ENCODE data around the gene PSEN2.
"Not testable (repeated sequence)": the region's sequence is repeated elsewhere in the genome, so short reads cannot be mapped to it uniquely, and the experiment has no call there.

The PSEN2 gene

DNA sequence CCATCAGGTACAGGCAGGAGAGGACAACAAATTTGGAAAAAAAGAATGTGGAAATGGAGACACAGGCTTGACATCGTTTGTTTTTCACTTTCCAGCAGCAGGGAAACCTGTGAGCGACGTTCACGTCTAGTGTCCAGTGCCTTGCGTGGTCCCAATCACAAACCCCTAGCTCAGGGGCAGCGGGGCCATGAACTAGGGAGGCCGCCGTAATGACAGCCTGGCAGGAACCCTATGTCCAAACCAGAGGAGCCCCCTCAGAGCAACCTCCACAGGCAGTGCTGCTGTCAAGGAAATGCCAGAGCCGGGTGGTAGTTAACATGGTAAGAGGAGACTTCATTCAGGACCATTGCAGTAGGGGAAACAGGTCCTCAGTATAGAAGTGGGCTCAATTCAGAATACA lies 37.8 kb upstream of the PSEN2 start:
- TF ChIP-seq, protein P1, sequence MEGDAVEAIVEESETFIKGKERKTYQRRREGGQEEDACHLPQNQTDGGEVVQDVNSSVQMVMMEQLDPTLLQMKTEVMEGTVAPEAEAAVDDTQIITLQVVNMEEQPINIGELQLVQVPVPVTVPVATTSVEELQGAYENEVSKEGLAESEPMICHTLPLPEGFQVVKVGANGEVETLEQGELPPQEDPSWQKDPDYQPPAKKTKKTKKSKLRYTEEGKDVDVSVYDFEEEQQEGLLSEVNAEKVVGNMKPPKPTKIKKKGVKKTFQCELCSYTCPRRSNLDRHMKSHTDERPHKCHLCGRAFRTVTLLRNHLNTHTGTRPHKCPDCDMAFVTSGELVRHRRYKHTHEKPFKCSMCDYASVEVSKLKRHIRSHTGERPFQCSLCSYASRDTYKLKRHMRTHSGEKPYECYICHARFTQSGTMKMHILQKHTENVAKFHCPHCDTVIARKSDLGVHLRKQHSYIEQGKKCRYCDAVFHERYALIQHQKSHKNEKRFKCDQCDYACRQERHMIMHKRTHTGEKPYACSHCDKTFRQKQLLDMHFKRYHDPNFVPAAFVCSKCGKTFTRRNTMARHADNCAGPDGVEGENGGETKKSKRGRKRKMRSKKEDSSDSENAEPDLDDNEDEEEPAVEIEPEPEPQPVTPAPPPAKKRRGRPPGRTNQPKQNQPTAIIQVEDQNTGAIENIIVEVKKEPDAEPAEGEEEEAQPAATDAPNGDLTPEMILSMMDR (IDR thresholded peaks at IDR 0.05) = no peak
- peaks cover 18% of the 10 kb centered on the region for H3K9me3 Mint-ChIP-seq
- H3K36me3 Mint-ChIP-seq (ENCODE audit: low read depth) = no peaks in the 10 kb centered on the region
- no peak for DNase-seq
- peaks cover 7% of the 10 kb centered on the region for H3K27me3 Mint-ChIP-seq (ENCODE audit: low read depth, poor library complexity)
- H3K27ac Mint-ChIP-seq = no peak overlapping the region
- H3K4me3 Mint-ChIP-seq = no peak overlapping the region
- H3K4me1 Mint-ChIP-seq = peaks cover 21% of the 10 kb centered on the region

DNA sequence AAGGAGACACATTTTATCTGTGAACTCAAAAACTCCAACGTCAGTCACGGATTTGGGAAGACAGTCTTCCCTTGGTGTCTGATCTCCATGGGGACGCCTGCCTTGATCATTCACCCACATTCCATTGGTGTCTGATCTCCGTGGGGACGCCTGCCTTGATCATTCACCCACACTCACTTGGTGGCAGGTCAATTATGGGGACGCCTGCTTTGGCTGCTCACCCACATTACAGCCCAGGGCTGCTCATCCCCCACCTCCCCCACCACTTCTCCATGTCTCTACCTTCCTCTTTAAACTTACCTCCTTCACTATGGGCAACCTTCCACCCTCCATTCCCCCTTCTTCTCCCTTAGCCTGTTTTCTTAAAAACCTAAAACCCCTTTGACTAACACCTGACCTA lies 36.2 kb upstream of the PSEN2 start:
- not testable (repeated sequence) for DNase-seq; H3K4me3 Mint-ChIP-seq; H3K36me3 Mint-ChIP-seq (ENCODE audit: low read depth); H3K27ac Mint-ChIP-seq; H3K27me3 Mint-ChIP-seq (ENCODE audit: low read depth, poor library complexity)
- H3K9me3 Mint-ChIP-seq = peaks cover 18% of the 10 kb centered on the region
- H3K4me1 Mint-ChIP-seq = peaks cover 16% of the 10 kb centered on the region

DNA sequence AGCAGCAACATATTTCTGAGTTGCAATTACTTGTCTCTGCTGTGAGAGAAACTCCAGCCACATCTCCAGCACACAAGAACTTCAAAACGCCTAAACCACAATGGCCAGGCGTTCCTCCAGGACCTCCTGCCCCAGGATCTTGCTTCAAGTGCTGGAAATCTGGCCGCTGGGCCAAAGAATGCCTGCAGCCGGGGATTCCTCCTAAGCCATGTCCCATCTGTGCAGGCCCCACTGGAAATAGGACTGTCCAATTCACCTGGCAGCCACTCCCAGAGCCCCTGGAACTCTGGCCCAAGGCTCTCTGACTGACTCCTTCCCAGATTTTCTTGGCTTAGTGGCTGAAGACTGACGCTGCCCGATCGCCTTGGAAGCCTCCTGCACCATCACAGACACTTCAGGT lies 35.0 kb upstream of the PSEN2 start:
- H3K27me3 Mint-ChIP-seq (ENCODE audit: low read depth, poor library complexity); H3K36me3 Mint-ChIP-seq (ENCODE audit: low read depth); H3K27ac Mint-ChIP-seq; H3K4me3 Mint-ChIP-seq; DNase-seq: not testable (repeated sequence)
- H3K9me3 Mint-ChIP-seq = peaks cover 18% of the 10 kb centered on the region
- H3K4me1 Mint-ChIP-seq = peaks cover 16% of the 10 kb centered on the region

DNA sequence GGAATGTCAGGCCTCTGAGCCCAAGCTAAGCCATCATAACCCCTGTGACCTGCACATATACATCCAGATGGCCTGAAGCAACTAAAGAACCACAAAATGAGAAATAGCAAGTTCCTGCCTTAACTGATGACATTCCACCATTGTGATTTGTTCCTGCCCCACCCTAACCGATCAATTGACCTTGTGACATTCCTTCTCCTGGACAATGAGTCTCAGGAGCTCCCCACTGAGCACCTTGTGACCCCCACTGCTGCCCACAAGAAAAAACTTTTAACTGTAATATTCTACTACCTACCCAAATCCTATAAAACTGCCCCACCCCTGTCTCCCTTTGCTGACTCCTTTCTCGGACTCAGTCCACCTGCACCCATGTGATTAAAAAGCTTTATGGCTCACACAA lies 32.5 kb upstream of the PSEN2 start:
- Mint-ChIP-seq H3K4me1 (peaks cover 16% of the 10 kb centered on the region), H3K9me3 (peaks cover 18% of the 10 kb centered on the region)
- not testable (repeated sequence) for H3K27ac Mint-ChIP-seq; H3K36me3 Mint-ChIP-seq (ENCODE audit: low read depth); H3K27me3 Mint-ChIP-seq (ENCODE audit: low read depth, poor library complexity); DNase-seq; H3K4me3 Mint-ChIP-seq

DNA sequence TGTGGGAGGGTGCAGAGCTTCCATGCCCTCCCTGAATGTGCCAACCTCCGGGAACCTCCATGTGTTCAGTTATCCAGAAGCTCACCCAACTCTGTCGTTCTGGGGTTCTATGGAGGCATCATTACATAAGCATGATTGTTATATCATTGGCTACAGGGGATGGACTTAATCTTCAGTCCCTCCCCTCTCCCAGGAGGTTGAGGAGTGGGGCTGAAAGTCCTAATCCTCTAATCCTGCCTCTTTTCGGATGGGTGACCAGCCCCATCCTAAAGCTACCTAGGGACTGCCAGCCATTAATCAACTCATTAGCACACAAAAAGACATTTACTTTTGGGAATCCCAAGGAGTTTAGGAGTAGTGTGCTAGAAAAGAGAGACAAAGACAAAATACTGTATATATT lies 32.0 kb upstream of the PSEN2 start:
- H3K4me3 Mint-ChIP-seq = no peak overlapping the region
- TF ChIP-seq, protein P1 (IDR thresholded peaks at IDR 0.05) = no peak

DNA sequence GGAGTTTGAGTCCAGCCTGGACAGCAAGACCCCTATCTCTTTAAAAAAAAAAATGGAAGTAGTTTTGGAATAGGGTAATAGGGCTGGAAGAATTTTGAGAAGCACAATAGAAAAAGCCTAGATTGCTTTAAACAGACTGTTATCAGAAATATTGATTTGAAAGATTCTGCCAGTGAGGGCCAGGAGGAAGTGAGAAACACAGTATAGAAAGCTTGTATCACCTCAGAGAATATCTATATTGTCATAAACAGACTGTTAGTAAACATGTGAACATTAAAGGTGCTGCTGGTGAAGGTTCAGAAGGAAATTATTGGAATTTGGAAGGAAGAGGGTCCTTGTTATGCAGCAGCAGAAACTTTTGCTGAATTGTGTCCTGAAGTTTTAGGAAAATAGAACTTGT lies 24.8 kb upstream of the PSEN2 start:
- TF ChIP-seq, protein P1 (IDR thresholded peaks at IDR 0.05) = no peak
- H3K27me3 Mint-ChIP-seq (ENCODE audit: low read depth, poor library complexity) = peaks cover 4% of the 10 kb centered on the region
- no peaks in the 10 kb centered on the region for H3K4me1 Mint-ChIP-seq
- no peaks in the 10 kb centered on the region for H3K36me3 Mint-ChIP-seq (ENCODE audit: low read depth)
- DNase-seq = no peak
- H3K4me3 Mint-ChIP-seq = no peak overlapping the region
- H3K27ac Mint-ChIP-seq = no peak overlapping the region
- peaks cover 17% of the 10 kb centered on the region for H3K9me3 Mint-ChIP-seq

More for the DNA sequence above, 32.0 kb upstream of the PSEN2 start:
- no peak for DNase-seq
- Mint-ChIP-seq H3K36me3 (ENCODE audit: low read depth) (no peaks in the 10 kb centered on the region), H3K27ac (no peak overlapping the region), H3K4me1 (peaks cover 16% of the 10 kb centered on the region), H3K27me3 (ENCODE audit: low read depth, poor library complexity) (peaks cover 9% of the 10 kb centered on the region), H3K9me3 (peaks cover 17% of the 10 kb centered on the region)

DNA sequence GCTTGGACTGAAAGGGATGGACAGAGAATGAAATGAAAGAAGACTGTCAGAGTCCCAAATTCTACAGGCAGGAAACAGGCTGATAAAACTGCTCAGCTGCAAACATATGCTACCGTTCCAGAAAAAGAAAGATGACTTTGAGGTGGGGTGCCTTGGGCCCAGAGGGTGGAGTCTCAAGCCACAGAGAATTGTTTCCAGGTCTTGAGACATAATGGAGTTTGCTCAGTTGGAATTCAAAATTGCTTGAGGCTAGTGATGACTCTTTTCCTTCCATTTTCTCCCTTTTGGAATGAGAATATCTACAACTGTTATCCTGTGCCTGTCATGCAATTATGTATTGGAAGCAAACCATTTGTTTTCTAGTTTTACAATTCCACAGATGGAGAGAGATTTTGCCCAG lies 23.6 kb upstream of the PSEN2 start:
- DNase-seq = no peak
- Mint-ChIP-seq H3K27ac (no peak overlapping the region), H3K4me3 (no peak overlapping the region), H3K36me3 (ENCODE audit: low read depth) (no peaks in the 10 kb centered on the region), H3K27me3 (ENCODE audit: low read depth, poor library complexity) (peaks cover 4% of the 10 kb centered on the region), H3K9me3 (peaks cover 17% of the 10 kb centered on the region), H3K4me1 (no peaks in the 10 kb centered on the region)
- TF ChIP-seq, protein P1 (IDR thresholded peaks at IDR 0.05) = no peak

DNA sequence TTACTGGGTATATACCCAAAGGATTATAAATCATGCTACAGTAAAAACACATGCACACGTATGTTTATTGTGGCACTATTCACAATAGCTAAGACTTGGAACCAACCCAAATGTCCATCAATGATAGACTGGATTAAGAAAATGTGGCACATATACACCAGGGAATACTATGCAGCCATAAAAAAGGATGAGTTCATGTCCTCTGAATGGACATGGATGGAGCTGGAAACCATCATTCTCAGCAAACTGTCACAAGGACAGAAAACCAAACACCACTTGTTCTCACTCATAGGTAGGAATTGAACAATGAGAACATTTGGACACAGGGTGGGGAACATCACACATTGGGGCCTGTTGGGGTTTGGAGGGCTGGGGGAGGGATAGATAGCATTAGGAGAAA lies 15.9 kb upstream of the PSEN2 start:
- H3K4me1 Mint-ChIP-seq; H3K36me3 Mint-ChIP-seq (ENCODE audit: low read depth); DNase-seq; H3K4me3 Mint-ChIP-seq; H3K27ac Mint-ChIP-seq: not testable (repeated sequence)
- peaks cover 15% of the 10 kb centered on the region for H3K27me3 Mint-ChIP-seq (ENCODE audit: low read depth, poor library complexity)
- H3K9me3 Mint-ChIP-seq = peaks cover 11% of the 10 kb centered on the region

Measured in nephron progenitor cell (in vitro differentiated cells).